CD1c-positive myeloid dendritic cell (primary cell): ENCODE measurements around the gene MX2.

Source experiments
- DNase-seq: peaks from one replicate; pipeline ENCODE4 v3.0.0-alpha.2; 2016; ENCODE audit errors: extremely low spot score

MX2 gene

GRCh38 chr21:41433566-41433965 is 71.7 kb downstream of the MX2 start:
- DNase-seq = no peak

DNA sequence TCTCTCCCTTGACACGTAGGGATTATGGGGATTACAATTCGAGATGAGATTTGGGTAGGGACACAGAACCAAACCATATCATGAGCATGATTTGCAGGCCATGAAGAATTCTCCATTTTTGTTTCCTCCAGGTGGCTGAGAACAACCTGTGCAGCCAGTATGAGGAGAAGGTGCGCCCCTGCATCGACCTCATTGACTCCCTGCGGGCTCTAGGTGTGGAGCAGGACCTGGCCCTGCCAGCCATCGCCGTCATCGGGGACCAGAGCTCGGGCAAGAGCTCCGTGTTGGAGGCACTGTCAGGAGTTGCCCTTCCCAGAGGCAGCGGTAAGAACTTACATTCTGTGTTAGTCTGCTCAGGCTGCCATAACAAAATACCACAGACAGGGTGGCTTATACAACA is 73.9 kb downstream of the MX2 start:
- no peak for DNase-seq

DNA sequence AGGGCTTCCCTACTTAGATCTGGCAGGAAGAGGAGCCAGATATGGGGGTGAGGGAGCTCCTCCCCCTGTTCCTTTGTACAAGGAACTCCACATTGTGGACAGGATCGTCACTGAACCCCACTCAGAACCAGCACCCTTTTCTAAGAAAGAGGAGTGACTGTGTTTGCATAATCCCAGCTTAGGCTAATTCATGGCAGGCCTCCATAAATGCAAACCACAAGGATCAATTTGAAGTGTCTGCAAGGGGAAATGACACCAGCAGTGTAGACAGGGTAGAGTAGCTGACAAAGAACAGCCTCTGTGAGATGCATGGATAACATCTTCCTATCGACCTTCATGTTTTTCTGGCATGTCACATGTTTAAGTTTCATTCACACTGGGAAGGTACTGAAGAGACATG is 75.9 kb downstream of the MX2 start:
- no peak for DNase-seq

DNA sequence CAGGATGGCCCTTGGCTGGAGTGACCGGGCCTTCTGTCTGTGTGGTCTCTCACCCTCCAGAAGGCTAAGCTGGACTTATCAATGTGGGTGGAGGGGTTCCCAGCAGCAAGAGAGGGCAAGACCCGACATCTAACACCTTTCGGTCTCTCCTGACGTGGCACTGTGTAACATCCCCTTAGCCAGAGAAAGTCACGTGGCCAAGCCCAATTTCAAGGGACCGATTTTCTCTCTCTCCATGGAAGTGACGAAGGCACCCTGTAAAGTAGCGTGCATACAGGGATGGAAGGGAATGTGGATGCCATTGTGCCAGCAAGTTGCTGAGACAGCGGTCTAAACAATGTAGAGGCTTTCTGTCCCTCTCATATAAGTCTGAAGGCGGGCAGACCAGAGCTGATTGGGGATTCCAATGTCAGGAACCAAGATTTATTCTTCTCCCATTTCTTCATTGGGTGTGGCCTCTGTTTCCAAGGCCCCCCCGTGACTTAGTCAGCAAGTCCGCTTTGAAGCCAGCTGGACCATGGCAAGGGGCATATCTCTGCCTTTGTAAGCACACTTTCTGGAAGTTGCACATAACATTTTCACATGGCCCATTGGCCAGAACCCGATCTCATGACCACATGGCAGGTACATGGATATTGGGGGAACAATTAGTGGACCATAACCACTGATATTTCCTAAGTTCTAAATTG is 76.7 kb downstream of the MX2 start:
- no peak for DNase-seq

DNA sequence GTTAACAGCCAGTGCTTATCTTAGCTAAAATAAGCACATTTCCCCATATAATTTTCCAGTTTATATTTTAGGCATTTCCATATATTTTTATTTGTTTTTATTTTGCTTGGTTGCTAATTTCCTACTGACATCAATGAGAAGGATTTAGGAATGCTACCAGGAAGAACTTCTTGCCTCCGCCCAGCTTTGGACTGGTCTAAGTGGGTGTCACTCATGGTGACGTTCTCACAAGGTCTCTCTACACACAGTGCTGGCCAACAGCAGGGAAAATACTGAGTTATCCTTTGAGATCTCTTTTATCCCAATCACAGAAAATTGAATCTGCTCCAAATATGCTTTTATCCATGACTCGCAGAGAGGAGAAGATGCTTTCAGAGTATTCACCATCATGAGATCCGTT is 77.4 kb downstream of the MX2 start:
- no peak for DNase-seq

- no peak for DNase-seq
These were observed 79.7 kb downstream of the MX2 start for GRCh38 chr21:41441546-41441945.

DNA sequence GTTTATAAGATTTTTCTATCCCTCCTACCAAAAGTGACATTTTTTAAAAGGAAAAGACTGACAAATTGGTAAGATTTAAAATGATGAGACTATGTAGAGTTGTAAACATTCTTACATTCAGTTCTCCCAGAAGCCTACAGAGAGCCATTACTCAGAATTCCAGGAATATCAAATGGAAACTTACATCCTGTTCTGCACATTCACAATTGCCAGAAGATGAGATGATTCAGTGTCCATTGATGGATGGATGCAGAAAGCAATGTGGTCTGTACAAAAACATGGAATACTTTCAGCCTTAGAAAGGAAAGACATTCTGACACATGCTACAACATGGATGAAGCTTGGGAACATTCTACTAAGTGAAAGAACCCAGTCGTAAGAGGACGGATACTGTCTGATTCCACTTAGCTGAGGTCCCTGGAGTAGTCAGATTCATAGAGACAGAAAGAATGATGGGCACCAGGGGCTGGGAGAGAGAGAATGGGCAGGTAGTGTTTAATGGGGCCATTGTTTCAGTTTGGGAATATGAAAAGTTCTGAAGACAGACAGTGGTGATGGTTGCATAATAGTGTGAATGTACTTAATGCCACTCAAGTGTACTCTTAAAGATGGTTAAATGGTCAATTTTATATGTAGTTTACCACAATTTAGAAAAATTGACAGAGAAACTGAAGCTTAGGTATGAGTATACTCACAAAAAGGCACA is 80.8 kb downstream of the MX2 start:
- no peak for DNase-seq

- DNase-seq = no peak
These were observed 81.7 kb downstream of the MX2 start for GRCh38 chr21:41443562-41443961.

GRCh38 chr21:41444703-41445464 is 83.1 kb downstream of the MX2 start:
- no peak for DNase-seq

- DNase-seq = no peak
These were observed 83.6 kb downstream of the MX2 start for GRCh38 chr21:41445465-41445862.

GRCh38 chr21:41446586-41446985 is 84.8 kb downstream of the MX2 start:
- no peak for DNase-seq

DNA sequence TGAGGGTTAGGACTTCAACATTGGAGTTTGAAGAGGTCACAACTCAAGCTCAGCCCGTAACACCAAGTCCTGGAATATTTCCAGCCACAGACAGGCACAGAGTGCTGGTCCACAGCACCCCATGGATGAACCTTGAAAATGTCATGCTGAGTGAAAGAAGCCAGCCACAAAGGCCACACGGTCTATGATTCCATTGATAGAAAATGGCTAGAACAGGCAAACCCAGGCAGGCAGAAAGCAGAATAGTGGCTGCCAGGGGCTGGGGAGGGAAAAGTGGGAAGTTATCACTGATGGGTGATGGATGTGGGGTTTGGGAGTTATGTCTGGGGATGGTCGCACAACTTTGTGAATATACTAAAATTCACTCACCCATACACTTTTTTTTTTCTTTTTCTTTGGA is 85.5 kb downstream of the MX2 start:
- DNase-seq = no peak

DNA sequence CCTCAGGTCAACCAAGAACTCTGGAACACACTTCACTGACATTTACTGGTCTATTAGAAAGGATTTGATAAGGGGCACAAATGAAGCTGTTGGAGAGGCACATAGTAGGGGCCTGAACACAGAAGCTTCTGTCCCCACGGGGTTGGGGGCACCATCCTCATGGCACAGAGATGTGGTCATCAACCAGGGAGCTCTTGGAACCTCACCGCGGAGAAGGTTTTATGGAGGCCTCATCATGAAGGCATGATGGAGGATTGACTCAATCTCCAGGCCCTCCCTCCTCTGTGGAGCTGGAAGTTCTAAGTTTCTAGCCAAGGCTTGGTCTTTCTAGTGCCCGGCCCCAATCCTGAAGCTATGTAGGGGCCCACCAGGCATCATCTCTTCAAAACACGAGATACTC is 87.8 kb downstream of the MX2 start:
- DNase-seq = no peak

DNA sequence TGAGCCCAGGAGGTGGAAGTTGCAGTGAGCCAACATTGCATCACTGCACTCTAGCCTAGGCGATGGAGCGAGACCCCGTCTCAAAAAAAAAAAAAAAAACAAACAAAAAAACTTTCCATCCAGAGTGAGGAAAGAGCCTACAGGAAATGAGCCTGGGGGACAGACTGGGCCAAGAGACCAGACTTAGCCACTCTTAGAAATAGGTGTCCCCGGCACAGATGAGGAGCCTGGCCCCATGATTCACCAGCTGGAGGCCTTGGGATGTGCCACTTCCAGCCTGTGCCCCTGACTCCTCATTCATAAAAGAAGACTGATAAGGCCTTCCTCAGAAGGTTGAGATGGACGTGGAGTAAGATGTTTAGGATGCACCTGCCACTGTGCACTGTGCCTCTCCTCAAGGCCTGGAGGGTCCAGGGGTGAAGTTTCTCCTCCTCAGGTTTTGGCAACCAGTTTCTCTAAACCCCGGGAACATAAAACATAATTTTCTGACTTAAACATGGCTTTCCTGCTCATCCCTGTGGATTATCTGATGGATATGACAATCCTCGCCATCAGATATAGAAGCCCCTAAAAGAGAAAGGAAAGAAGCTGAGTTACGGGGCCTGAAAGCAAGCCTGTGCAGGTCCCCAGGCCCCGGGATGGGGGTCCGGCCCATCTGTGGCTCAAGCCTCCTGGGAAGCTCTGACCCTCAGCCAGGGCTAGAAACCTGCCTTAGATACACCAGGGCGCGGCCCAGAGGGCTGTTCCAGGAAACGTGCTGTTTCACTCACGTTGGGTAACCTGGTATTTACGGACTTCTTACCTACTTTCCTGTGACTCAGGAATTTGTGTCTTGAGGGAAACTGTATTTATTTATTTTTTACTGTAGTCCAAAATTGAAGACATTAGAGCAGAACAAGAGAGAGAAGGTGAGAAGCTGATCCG is 90.2 kb downstream of the MX2 start:
- no peak for DNase-seq

DNA sequence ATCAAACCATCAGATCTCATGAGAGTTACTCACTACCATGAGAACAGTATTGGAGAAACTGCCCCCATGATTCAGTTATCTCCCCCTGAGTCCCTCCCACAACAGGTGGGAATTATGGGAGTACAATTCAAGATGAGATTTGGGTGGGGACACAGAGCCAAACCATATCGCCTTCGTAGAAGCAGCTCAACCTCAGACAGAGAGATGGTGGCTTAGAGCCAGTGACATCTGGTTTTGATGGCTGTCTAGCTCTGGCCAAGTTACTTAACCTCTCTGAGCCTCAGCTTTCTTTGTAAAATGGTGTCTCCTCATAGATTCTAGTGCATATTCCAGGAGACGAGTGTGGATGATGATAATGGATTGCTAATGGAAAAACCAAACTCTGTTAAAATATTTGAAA is 91.4 kb downstream of the MX2 start:
- no peak for DNase-seq

- no peak for DNase-seq
These were observed 91.9 kb downstream of the MX2 start for GRCh38 chr21:41453761-41454160.

DNA sequence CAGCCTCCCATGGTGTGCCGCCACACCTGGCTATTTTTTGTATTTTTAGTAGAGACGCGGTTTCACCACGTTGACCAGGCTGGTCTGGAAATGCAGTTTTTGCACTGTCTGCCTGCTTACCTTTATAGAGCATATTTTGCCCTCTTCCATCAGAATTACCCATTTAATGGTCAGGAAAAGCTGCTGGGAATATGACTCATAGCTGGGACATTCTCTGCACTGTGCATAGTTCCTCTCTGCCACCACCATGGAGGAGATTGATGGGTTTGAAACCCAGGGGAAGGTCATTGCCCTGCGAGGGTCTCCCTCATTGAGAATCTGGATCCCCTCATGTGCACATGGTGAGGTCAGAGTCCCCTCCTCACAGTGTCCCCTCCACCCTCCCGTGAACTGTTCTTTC is 96.3 kb downstream of the MX2 start:
- DNase-seq = no peak

DNA sequence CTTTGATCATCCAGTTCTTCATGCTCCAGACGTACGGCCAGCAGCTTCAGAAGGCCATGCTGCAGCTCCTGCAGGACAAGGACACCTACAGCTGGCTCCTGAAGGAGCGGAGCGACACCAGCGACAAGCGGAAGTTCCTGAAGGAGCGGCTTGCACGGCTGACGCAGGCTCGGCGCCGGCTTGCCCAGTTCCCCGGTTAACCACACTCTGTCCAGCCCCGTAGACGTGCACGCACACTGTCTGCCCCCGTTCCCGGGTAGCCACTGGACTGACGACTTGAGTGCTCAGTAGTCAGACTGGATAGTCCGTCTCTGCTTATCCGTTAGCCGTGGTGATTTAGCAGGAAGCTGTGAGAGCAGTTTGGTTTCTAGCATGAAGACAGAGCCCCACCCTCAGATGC is 96.7 kb downstream of the MX2 start:
- no peak for DNase-seq
